Neural progenitor cell (in vitro differentiated cells): ENCODE measurements around the gene ITGA4. TPM values are rescaled to one million over a fixed set of nuclear protein-coding genes. Genes with fewer than 3 reads are reported as not detected.

ENCODE experiments used
- DNase-seq: peaks from one replicate; pipeline ENCODE4 v3.0.0-alpha.2; 2016; ENCODE audit warnings: low spot score
- H2AFZ ChIP-seq: fragments of 200-600 bp; sonication (generic); replicated peaks from 2 replicates; pipeline ENCODE4 v1.6.1; 2016; ENCODE audit warnings: antibody characterized with exemption
- H3F3A ChIP-seq: fragments of 200-600 bp; sonication (generic); 2 replicates; pipeline ENCODE4 v1.6.1; 2016; ENCODE audit warnings: antibody characterized with exemption, low read depth
- H3K27ac ChIP-seq: fragments of 200-600 bp; sonication (generic); 2 replicates; pipeline ENCODE4 v1.5.1; 2016; ENCODE audit warnings: mild to moderate bottlenecking
- H3K27me3 ChIP-seq: fragments of 200-600 bp; sonication (generic); 2 replicates; pipeline ENCODE4 v1.6.1; 2016; ENCODE audit warnings: mild to moderate bottlenecking, moderate library complexity
- H3K36me3 ChIP-seq: fragments of 200-600 bp; sonication (generic); 2 replicates; pipeline ENCODE4 v1.5.1; 2016
- H3K4me1 ChIP-seq: fragments of 200-600 bp; sonication (generic); 2 replicates; pipeline ENCODE4 v1.6.1; 2016; ENCODE audit warnings: mixed run types
- H3K4me2 ChIP-seq: fragments of 200-600 bp; sonication (generic); 2 replicates; pipeline ENCODE4 v1.6.1; 2016
- H3K4me3 ChIP-seq: fragments of 200-600 bp; sonication (generic); 2 replicates; pipeline ENCODE4 v1.5.1; 2016
- H3K79me2 ChIP-seq: fragments of 200-600 bp; sonication (generic); 2 replicates; pipeline ENCODE4 v1.6.1; 2016; ENCODE audit warnings: low read depth
- H3K9ac ChIP-seq: fragments of 200-600 bp; sonication (generic); 2 replicates; pipeline ENCODE4 v1.6.1; 2016
- H3K9me3 ChIP-seq: fragments of 200-600 bp; sonication (generic); 2 replicates; pipeline ENCODE4 v1.5.1; 2016; ENCODE audit warnings: low read depth
- H4K20me1 ChIP-seq: fragments of 200-600 bp; sonication (generic); 2 replicates; pipeline ENCODE4 v1.6.1; 2016; ENCODE audit warnings: low read depth
- H3K27ac Mint-ChIP-seq: 3 replicates; pipeline ENCODE4 v1.8.0; 2021; ENCODE audit warnings: mixed read lengths
- H3K27me3 Mint-ChIP-seq: 2 replicates; pipeline ENCODE4 v1.8.0; 2022; ENCODE audit warnings: low read depth, mild to moderate bottlenecking, inconsistent platforms, moderate library complexity, mixed read lengths; ENCODE audit not compliant: insufficient read depth
- H3K36me3 Mint-ChIP-seq: 3 replicates; pipeline ENCODE4 v1.8.0; 2021; ENCODE audit warnings: mixed read lengths
- H3K4me1 Mint-ChIP-seq: 3 replicates; pipeline ENCODE4 v1.8.0; 2021; ENCODE audit warnings: mixed read lengths
- H3K4me3 Mint-ChIP-seq: 3 replicates; pipeline ENCODE4 v1.8.0; 2021; ENCODE audit warnings: mild to moderate bottlenecking, moderate library complexity, mixed read lengths
- H3K9me3 Mint-ChIP-seq: 3 replicates; pipeline ENCODE4 v1.8.0; 2020; ENCODE audit warnings: mixed read lengths
- CTCF ChIP-seq: fragments of 200-600 bp; sonication (generic); IDR thresholded peaks from 2 replicates; pipeline ENCODE4 v1.5.1; 2017; ENCODE audit warnings: antibody characterized with exemption, mild to moderate bottlenecking
- EZH2 ChIP-seq: fragments of 200-600 bp; sonication (generic); IDR thresholded peaks from 2 replicates; pipeline ENCODE4 v1.6.1; 2017; ENCODE audit warnings: antibody characterized with exemption, mild to moderate bottlenecking, moderate library complexity
- EZH2phosphoT487 ChIP-seq: fragments of 200-600 bp; sonication (generic); IDR thresholded peaks from 2 replicates; pipeline ENCODE4 v1.6.1; 2017; ENCODE audit warnings: antibody characterized with exemption
- total RNA-seq: library from RNA; depleted of rRNA; stranded (reverse); fragments of >200 nt; gene quantifications from 2 replicates; pipeline ENCODE4 v1.2.3, GENCODE V29; 2015; ENCODE audit warnings: low replicate concordance

The ITGA4 gene
- total RNA-seq, 1 donor from 2014 or later = 10.2 TPM

GRCh38 chr2:181421464-181421863 lies 35.7 kb upstream of the ITGA4 start:
- Mint-ChIP-seq H3K4me3 (no peak overlapping the region), H3K27ac (no peak overlapping the region), H3K9me3 (no peaks in the 10 kb centered on the region), H3K36me3 (no peaks in the 10 kb centered on the region), H3K4me1 (no peaks in the 10 kb centered on the region), H3K27me3 (no peaks in the 10 kb centered on the region)
- Histone ChIP-seq H3K27me3 (no peaks in the 10 kb centered on the region), H4K20me1 (no peaks in the 10 kb centered on the region), H3K27ac (no peak overlapping the region), H3K36me3 (no peaks in the 10 kb centered on the region), H2AFZ (peak overlapping the region; percentile 67), H3K79me2 (no peaks in the 10 kb centered on the region), H3K4me3 (no peak overlapping the region), H3F3A (no peaks in the 10 kb centered on the region), H3K4me2 (no peak overlapping the region), H3K9ac (no peak overlapping the region), H3K4me1 (peaks cover 23% of the 10 kb centered on the region), H3K9me3 (no peaks in the 10 kb centered on the region)
- TF ChIP-seq CTCF (no peak), EZH2phosphoT487 (no peak), EZH2 (no peak)
- DNase-seq = no peak

- Histone ChIP-seq H3K27me3 (no peaks in the 10 kb centered on the region), H3K4me1 (peaks cover 26% of the 10 kb centered on the region), H4K20me1 (no peaks in the 10 kb centered on the region), H2AFZ (no peak overlapping the region), H3K4me2 (no peak overlapping the region), H3K9me3 (no peaks in the 10 kb centered on the region), H3K9ac (no peak overlapping the region), H3K79me2 (no peaks in the 10 kb centered on the region), H3F3A (no peaks in the 10 kb centered on the region), H3K4me3 (no peak overlapping the region), H3K27ac (peak overlapping the region; percentile 63), H3K36me3 (no peaks in the 10 kb centered on the region)
- no peak for TF ChIP-seq CTCF
- no peak for TF ChIP-seq EZH2
- Mint-ChIP-seq H3K36me3 (no peaks in the 10 kb centered on the region), H3K9me3 (no peaks in the 10 kb centered on the region), H3K27me3 (no peaks in the 10 kb centered on the region), H3K4me3 (no peak overlapping the region), H3K4me1 (no peaks in the 10 kb centered on the region), H3K27ac (no peak overlapping the region)
- DNase-seq = peak; percentile 33
Observed at GRCh38 chr2:181426672-181427071, 30.5 kb upstream of the ITGA4 start.

- H3K36me3 Mint-ChIP-seq = no peaks in the 10 kb centered on the region
Observed at GRCh38 chr2:181430406-181431118, 26.6 kb upstream of the ITGA4 start.

More at GRCh38 chr2:181430406-181431118, 26.6 kb upstream of the ITGA4 start:
- Mint-ChIP-seq H3K9me3 (peaks cover 6% of the 10 kb centered on the region), H3K4me3 (no peak overlapping the region), H3K27me3 (no peaks in the 10 kb centered on the region), H3K4me1 (no peaks in the 10 kb centered on the region), H3K27ac (no peak overlapping the region)
- no peaks in the 10 kb centered on the region for H4K20me1 ChIP-seq
- no peaks in the 10 kb centered on the region for H3K9me3 ChIP-seq
- no peak for DNase-seq
- H3K4me2 ChIP-seq = no peak overlapping the region
- no peak overlapping the region for H3K9ac ChIP-seq
- peaks cover 8% of the 10 kb centered on the region for H3K4me1 ChIP-seq
- H3K27ac ChIP-seq = no peak overlapping the region
- no peaks in the 10 kb centered on the region for H3K79me2 ChIP-seq
- no peaks in the 10 kb centered on the region for H3K36me3 ChIP-seq
- no peak overlapping the region for H3K4me3 ChIP-seq
- no peaks in the 10 kb centered on the region for H3F3A ChIP-seq
- no peak overlapping the region for H2AFZ ChIP-seq
- no peaks in the 10 kb centered on the region for H3K27me3 ChIP-seq
- no peak for TF ChIP-seq EZH2phosphoT487
- no peak for TF ChIP-seq EZH2
- peak; percentile 38 for TF ChIP-seq CTCF
